Loucy (cell line): ENCODE results near the gene LRRC28.

Source experiments
- H2AFZ ChIP-seq: fragments of 200-600 bp; sonication (generic); 2 replicates; pipeline ENCODE4 v1.6.0; 2016; ENCODE audit warnings: antibody characterized with exemption, mild to moderate bottlenecking, low read length, moderate library complexity
- H3F3A ChIP-seq: fragments of 200-600 bp; 2 replicates; pipeline ENCODE4 v1.6.0; 2016; ENCODE audit warnings: antibody characterized with exemption, low read depth, mild to moderate bottlenecking
- H3K27me3 ChIP-seq: fragments of 200-600 bp; sonication (generic); 2 replicates; pipeline ENCODE4 v1.6.1; 2014; ENCODE audit warnings: low read length, mild to moderate bottlenecking; ENCODE audit not compliant: insufficient read depth, poor library complexity, severe bottlenecking
- H3K36me3 ChIP-seq: fragments of 200-600 bp; sonication (generic); 2 replicates; pipeline ENCODE4 v1.6.1; 2016; ENCODE audit warnings: low read length; ENCODE audit not compliant: insufficient read depth
- H3K4me1 ChIP-seq: fragments of 200-600 bp; sonication (generic); 2 replicates; pipeline ENCODE4 v1.5.1; 2014; ENCODE audit warnings: low read length, mild to moderate bottlenecking; ENCODE audit not compliant: insufficient read depth, poor library complexity, severe bottlenecking
- H3K4me2 ChIP-seq: fragments of 200-600 bp; sonication (generic); 2 replicates; pipeline ENCODE4 v1.6.0; 2014; ENCODE audit warnings: antibody characterized with exemption, low read length, low read depth, mild to moderate bottlenecking; ENCODE audit not compliant: poor library complexity, severe bottlenecking
- H3K4me3 ChIP-seq: fragments of 200-600 bp; sonication (generic); 2 replicates; pipeline ENCODE4 v1.5.1; 2014; ENCODE audit warnings: low read length, mild to moderate bottlenecking, mixed read lengths; ENCODE audit not compliant: poor library complexity, severe bottlenecking
- H3K79me2 ChIP-seq: fragments of 200-600 bp; sonication (generic); 2 replicates; pipeline ENCODE4 v1.6.1; 2014; ENCODE audit warnings: low read length; ENCODE audit not compliant: insufficient read depth
- H3K9ac ChIP-seq: fragments of 200-600 bp; sonication (generic); 2 replicates; pipeline ENCODE4 v1.6.0; 2014; ENCODE audit warnings: mild to moderate bottlenecking, low read depth, low read length, moderate library complexity; ENCODE audit not compliant: poor library complexity, severe bottlenecking
- H3K9me2 ChIP-seq: fragments of 200-600 bp; sonication (generic); replicated peaks from 2 replicates; pipeline ENCODE4 v1.6.1; 2016; ENCODE audit warnings: low read depth, low read length, mixed read lengths
- H3K9me3 ChIP-seq: fragments of 200-600 bp; sonication (generic); 2 replicates; pipeline ENCODE4 v1.6.1; 2014; ENCODE audit warnings: mild to moderate bottlenecking, antibody characterized with exemption, low read length, low read depth; ENCODE audit not compliant: insufficient read depth
- H4K20me1 ChIP-seq: fragments of 200-600 bp; sonication (generic); 2 replicates; pipeline ENCODE4 v1.6.0; 2014; ENCODE audit warnings: antibody characterized with exemption, low read length, mild to moderate bottlenecking; ENCODE audit not compliant: insufficient read depth, poor library complexity, severe bottlenecking
- CTCF ChIP-seq: fragments of 200-600 bp; sonication (generic); conservative IDR thresholded peaks from 2 replicates; pipeline ENCODE4 v1.5.1; 2014; ENCODE audit warnings: mild to moderate bottlenecking, antibody characterized with exemption, low read length
- EZH2phosphoT487 ChIP-seq: fragments of 200-600 bp; IDR thresholded peaks from 2 replicates; pipeline ENCODE4 v1.6.1; 2018; ENCODE audit warnings: antibody characterized with exemption, mild to moderate bottlenecking, moderate library complexity, borderline replicate concordance

Gene LRRC28

GRCh38 chr15:99416191-99417188, 165.2 kb downstream of the LRRC28 start:
- Histone ChIP-seq H3K27me3 (no peaks in the 10 kb centered on the region), H3K9me2 (no peaks in the 10 kb centered on the region), H3K9me3 (no peaks in the 10 kb centered on the region), H2AFZ (no peak overlapping the region), H3K4me1 (no peaks in the 10 kb centered on the region), H3K4me2 (no peak overlapping the region), H3F3A (no peaks in the 10 kb centered on the region), H3K9ac (no peak overlapping the region), H4K20me1 (no peaks in the 10 kb centered on the region), H3K36me3 (no peaks in the 10 kb centered on the region), H3K79me2 (no peaks in the 10 kb centered on the region), H3K4me3 (no peak overlapping the region)
- no peak for TF ChIP-seq EZH2phosphoT487
- TF ChIP-seq CTCF = no peak

GRCh38 chr15:99421172-99421656, 169.9 kb downstream of the LRRC28 start:
- no peak overlapping the region for H3K4me3 ChIP-seq
- H3K9me2 ChIP-seq = no peaks in the 10 kb centered on the region
- no peak overlapping the region for H3K4me2 ChIP-seq
- TF ChIP-seq CTCF (no peak), EZH2phosphoT487 (no peak)
- H3K9me3 ChIP-seq = no peaks in the 10 kb centered on the region
- no peaks in the 10 kb centered on the region for H3K27me3 ChIP-seq
- no peak overlapping the region for H3K9ac ChIP-seq
- no peak overlapping the region for H2AFZ ChIP-seq
- no peaks in the 10 kb centered on the region for H3K79me2 ChIP-seq
- peaks cover 11% of the 10 kb centered on the region for H3K4me1 ChIP-seq
- H3K36me3 ChIP-seq = no peaks in the 10 kb centered on the region
- H3F3A ChIP-seq = no peaks in the 10 kb centered on the region
- H4K20me1 ChIP-seq = no peaks in the 10 kb centered on the region

- H3K36me3 ChIP-seq = no peaks in the 10 kb centered on the region
- H3K9ac ChIP-seq = no peak overlapping the region
Observed at GRCh38 chr15:99421758-99422157, 170.5 kb downstream of the LRRC28 start.

More at GRCh38 chr15:99421758-99422157, 170.5 kb downstream of the LRRC28 start:
- Histone ChIP-seq H3K9me2 (no peaks in the 10 kb centered on the region), H3K4me2 (no peak overlapping the region), H3F3A (no peaks in the 10 kb centered on the region), H2AFZ (no peak overlapping the region), H3K9me3 (no peaks in the 10 kb centered on the region), H3K79me2 (no peaks in the 10 kb centered on the region), H3K4me1 (peaks cover 11% of the 10 kb centered on the region), H4K20me1 (no peaks in the 10 kb centered on the region), H3K27me3 (no peaks in the 10 kb centered on the region), H3K4me3 (no peak overlapping the region)
- TF ChIP-seq CTCF (no peak), EZH2phosphoT487 (no peak)
